ENCODE data around the gene BMPER. TPM values are rescaled to one million over a fixed set of nuclear protein-coding genes. Genes with fewer than 3 reads are reported as not detected.

The BMPER gene
- total and polyA plus RNA-seq, 2 experiments from 2014 or later = 4.5 to 6.3 TPM

DNA sequence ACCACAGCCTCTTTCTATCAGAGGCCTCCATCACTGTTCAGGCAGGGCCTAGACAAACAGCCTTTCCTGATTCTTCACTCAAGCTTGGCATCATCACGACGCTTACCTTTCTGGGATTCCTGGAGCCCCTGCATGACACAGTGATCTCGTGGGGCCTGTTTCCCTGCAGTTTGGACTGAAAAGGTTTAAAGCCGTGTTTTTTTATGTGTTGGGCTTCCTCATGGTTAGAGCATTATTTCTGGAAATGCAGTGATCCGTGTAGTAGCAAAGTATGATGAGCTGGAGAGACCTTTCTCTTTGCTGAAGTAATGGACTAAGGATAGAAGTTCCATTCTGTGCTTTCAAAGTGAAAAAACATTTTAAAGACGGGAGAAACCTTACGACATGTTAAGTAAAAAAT lies 169.1 kb downstream of the BMPER start:
- H3K27ac ChIP-seq = no peak overlapping the region
- TF ChIP-seq EZH2phosphoT487 (IDR thresholded peaks at IDR 0.05; ENCODE audit: low read depth, severe bottlenecking, unreplicated experiment) (no peak), EZH2 (IDR thresholded peaks at IDR 0.05; ENCODE audit: borderline replicate concordance) (no peak)
- TF ChIP-seq, protein P1, sequence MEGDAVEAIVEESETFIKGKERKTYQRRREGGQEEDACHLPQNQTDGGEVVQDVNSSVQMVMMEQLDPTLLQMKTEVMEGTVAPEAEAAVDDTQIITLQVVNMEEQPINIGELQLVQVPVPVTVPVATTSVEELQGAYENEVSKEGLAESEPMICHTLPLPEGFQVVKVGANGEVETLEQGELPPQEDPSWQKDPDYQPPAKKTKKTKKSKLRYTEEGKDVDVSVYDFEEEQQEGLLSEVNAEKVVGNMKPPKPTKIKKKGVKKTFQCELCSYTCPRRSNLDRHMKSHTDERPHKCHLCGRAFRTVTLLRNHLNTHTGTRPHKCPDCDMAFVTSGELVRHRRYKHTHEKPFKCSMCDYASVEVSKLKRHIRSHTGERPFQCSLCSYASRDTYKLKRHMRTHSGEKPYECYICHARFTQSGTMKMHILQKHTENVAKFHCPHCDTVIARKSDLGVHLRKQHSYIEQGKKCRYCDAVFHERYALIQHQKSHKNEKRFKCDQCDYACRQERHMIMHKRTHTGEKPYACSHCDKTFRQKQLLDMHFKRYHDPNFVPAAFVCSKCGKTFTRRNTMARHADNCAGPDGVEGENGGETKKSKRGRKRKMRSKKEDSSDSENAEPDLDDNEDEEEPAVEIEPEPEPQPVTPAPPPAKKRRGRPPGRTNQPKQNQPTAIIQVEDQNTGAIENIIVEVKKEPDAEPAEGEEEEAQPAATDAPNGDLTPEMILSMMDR (IDR thresholded peaks at IDR 0.05; ENCODE audit: poor library complexity) = no peak
- H3K27me3 ChIP-seq = no peaks in the 10 kb centered on the region
- no peaks in the 10 kb centered on the region for H4K20me1 ChIP-seq (ENCODE audit: insufficient read depth, poor library complexity, severe bottlenecking)
- H3K4me3 ChIP-seq = no peak overlapping the region
- H3K79me2 ChIP-seq = no peaks in the 10 kb centered on the region
- H3K9me2 ChIP-seq (replicated peaks; ENCODE audit: insufficient read depth) = no peaks in the 10 kb centered on the region
- no peak overlapping the region for H2AFZ ChIP-seq
- DNase-seq (ENCODE audit: low spot score) = no peak
- no peaks in the 10 kb centered on the region for H3K36me3 ChIP-seq (replicated peaks; ENCODE audit: insufficient read depth, low read depth)
- no peak overlapping the region for H3K4me2 ChIP-seq
- no peaks in the 10 kb centered on the region for H3K9me3 ChIP-seq (ENCODE audit: low read depth)
- peaks cover 18% of the 10 kb centered on the region for H3K4me1 ChIP-seq (ENCODE audit: insufficient read depth)
- 87% methylated on average over 7 of the region's 7 CpGs for WGBS (ENCODE audit: low lambda C conversion rate, missing lambda C conversion rate)

DNA sequence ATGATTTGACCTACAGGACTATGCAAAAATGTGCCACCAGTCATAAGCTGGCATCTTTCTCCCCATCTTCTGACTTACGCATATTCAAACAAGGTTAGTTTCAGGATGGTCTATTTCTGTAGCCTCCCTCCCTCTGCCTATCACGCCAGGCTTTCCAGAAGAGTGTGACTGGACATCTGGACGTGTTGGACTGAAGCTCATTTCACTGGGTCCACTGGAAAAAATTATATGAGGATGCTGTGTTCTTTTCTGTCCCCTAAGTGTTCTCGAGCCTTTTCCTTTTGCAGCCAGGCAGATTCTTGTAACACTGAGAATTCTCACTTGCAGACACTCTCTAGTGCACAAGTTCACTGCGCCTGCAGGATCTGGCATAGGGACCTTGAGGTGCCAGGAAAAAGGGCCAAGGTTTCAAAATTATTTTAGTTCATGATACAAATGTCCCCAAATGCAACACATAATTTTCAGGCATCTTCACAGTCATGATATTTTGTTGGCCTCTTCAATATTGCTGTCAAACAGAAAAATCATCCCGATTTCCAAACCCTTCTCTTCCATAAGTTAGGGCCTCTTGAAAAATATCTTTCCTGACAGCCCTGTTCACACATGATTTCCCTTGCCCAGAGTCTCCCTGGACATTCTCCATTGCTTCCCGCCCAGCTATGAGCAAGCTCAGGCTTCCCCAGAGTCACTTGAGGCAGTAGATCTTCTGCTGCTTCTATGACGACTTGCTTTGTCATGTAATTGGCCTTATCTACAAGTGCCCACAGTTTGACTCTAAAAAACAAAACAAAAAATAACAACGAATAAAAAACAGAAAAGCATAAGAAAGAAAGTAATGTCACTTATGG lies 170.4 kb downstream of the BMPER start:
- Histone ChIP-seq H3K36me3 (replicated peaks; ENCODE audit: insufficient read depth, low read depth) (no peaks in the 10 kb centered on the region), H3K79me2 (no peaks in the 10 kb centered on the region), H3K4me3 (no peak overlapping the region), H3K4me2 (no peak overlapping the region), H3K9me3 (ENCODE audit: low read depth) (no peaks in the 10 kb centered on the region), H3K4me1 (ENCODE audit: insufficient read depth) (peaks cover 9% of the 10 kb centered on the region), H3K27me3 (no peaks in the 10 kb centered on the region), H3K9me2 (replicated peaks; ENCODE audit: insufficient read depth) (no peaks in the 10 kb centered on the region), H2AFZ (no peak overlapping the region), H3K27ac (no peak overlapping the region), H4K20me1 (ENCODE audit: insufficient read depth, poor library complexity, severe bottlenecking) (no peaks in the 10 kb centered on the region)
- no peak for DNase-seq (ENCODE audit: low spot score)
- WGBS (ENCODE audit: low lambda C conversion rate, missing lambda C conversion rate) = 86% methylated on average over 9 of the region's 9 CpGs
- TF ChIP-seq EZH2phosphoT487 (IDR thresholded peaks at IDR 0.05; ENCODE audit: low read depth, severe bottlenecking, unreplicated experiment) (no peak), EZH2 (IDR thresholded peaks at IDR 0.05; ENCODE audit: borderline replicate concordance) (no peak)
- TF ChIP-seq, protein P1 (IDR thresholded peaks at IDR 0.05; ENCODE audit: poor library complexity) = no peak

DNA sequence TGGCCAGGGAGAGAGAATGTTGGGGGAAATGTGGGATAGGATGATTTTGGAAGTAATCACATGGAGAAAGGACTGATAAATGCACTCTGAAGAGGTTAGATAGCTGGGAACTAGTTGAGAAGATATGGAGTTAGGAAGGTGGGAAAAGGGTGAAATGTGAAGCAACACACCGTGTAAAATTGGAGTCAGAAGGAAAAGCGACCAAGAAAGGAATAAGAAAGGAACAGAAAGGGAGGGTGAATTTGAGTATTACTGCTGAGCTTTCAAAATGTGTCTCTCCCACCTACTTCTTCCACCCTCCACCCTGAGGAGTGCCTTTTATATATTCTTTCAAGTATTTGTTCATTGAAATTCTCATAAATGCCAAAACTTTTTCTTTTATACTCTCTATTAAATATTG lies 171.8 kb downstream of the BMPER start:
- Histone ChIP-seq H3K4me1 (ENCODE audit: insufficient read depth) (no peaks in the 10 kb centered on the region), H3K27ac (no peak overlapping the region), H2AFZ (no peak overlapping the region), H3K4me2 (no peak overlapping the region), H4K20me1 (ENCODE audit: insufficient read depth, poor library complexity, severe bottlenecking) (no peaks in the 10 kb centered on the region), H3K27me3 (no peaks in the 10 kb centered on the region), H3K79me2 (no peaks in the 10 kb centered on the region), H3K9me3 (ENCODE audit: low read depth) (no peaks in the 10 kb centered on the region), H3K9me2 (replicated peaks; ENCODE audit: insufficient read depth) (no peaks in the 10 kb centered on the region), H3K4me3 (no peak overlapping the region), H3K36me3 (replicated peaks; ENCODE audit: insufficient read depth, low read depth) (no peaks in the 10 kb centered on the region)
- DNase-seq (ENCODE audit: low spot score) = no peak
- WGBS (ENCODE audit: low lambda C conversion rate, missing lambda C conversion rate) = 92% methylated on average over 2 of the region's 2 CpGs
- TF ChIP-seq EZH2phosphoT487 (IDR thresholded peaks at IDR 0.05; ENCODE audit: low read depth, severe bottlenecking, unreplicated experiment) (no peak), EZH2 (IDR thresholded peaks at IDR 0.05; ENCODE audit: borderline replicate concordance) (no peak)
- TF ChIP-seq, protein P1 (IDR thresholded peaks at IDR 0.05; ENCODE audit: poor library complexity) = no peak
